ENCODE data around the gene ERC2. TPM values are rescaled to one million over a fixed set of nuclear protein-coding genes. Genes with fewer than 3 reads are reported as not detected.
A peak's percentile ranks its signal among the peaks of the same experiment; 100 is the strongest.

ERC2 gene
- total RNA-seq, 1 donor from 2014 or later: under 0.01 TPM

DNA sequence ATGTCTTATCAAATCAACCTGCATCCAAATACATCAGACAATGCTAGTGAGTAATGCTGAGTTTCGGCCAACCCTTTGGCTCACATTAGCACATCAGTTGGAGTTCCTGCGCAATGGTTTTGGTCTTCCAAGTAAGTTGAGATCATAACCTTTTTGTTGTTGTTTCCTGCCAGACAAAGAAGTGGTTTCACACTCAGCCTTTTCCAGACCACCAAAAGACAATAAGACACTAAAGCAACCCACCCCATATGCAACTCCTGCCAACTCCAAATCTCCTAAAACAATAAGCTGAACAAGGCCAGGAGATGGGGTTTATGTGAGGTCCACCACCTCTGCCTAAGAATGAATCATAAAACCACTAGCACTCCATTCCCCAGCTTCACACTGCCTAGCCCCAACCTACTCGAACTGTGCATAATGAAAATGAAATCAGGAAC lies 177.0 kb downstream of the ERC2 start:
- FAIRE-seq (peak; percentile 47), DNase-seq (ENCODE audit: low read depth) (no peak)
- Histone ChIP-seq H3K36me3 (ENCODE audit: control insufficient read depth, insufficient read depth, low read length) (no peaks in the 10 kb centered on the region), H3K4me3 (ENCODE audit: low read depth, low read length) (no peak overlapping the region), H3K27me3 (ENCODE audit: control insufficient read depth, insufficient read depth, low read length) (no peaks in the 10 kb centered on the region)
- TF ChIP-seq, protein P1, sequence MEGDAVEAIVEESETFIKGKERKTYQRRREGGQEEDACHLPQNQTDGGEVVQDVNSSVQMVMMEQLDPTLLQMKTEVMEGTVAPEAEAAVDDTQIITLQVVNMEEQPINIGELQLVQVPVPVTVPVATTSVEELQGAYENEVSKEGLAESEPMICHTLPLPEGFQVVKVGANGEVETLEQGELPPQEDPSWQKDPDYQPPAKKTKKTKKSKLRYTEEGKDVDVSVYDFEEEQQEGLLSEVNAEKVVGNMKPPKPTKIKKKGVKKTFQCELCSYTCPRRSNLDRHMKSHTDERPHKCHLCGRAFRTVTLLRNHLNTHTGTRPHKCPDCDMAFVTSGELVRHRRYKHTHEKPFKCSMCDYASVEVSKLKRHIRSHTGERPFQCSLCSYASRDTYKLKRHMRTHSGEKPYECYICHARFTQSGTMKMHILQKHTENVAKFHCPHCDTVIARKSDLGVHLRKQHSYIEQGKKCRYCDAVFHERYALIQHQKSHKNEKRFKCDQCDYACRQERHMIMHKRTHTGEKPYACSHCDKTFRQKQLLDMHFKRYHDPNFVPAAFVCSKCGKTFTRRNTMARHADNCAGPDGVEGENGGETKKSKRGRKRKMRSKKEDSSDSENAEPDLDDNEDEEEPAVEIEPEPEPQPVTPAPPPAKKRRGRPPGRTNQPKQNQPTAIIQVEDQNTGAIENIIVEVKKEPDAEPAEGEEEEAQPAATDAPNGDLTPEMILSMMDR (IDR thresholded peaks at IDR 0.05; ENCODE audit: insufficient read depth, low read length, severe bottlenecking): no peak

DNA sequence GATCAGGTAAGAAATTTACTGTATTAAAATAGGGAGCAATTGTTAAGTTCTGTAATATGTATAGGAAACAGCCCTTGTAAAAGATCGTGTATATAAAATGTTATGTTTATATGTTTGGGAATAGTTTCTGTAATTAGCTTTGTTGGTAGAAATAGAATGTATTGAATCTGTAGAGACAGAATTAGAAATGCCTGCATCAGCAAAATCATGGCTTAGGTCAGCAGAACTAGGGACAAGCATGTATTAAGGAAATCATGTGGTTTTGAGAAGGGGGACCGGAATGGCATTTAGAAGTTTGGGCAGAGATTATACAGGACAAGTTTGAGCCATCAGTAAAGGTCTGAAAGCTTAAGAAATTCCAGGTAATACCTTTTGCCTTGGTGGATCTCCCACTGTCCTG lies 177.9 kb downstream of the ERC2 start:
- FAIRE-seq (no peak), DNase-seq (ENCODE audit: low read depth) (no peak)
- Histone ChIP-seq H3K4me3 (ENCODE audit: low read depth, low read length) (no peak overlapping the region), H3K27me3 (ENCODE audit: control insufficient read depth, insufficient read depth, low read length) (no peaks in the 10 kb centered on the region), H3K36me3 (ENCODE audit: control insufficient read depth, insufficient read depth, low read length) (no peaks in the 10 kb centered on the region)
- TF ChIP-seq, protein P1 (IDR thresholded peaks at IDR 0.05; ENCODE audit: insufficient read depth, low read length, severe bottlenecking): no peak

DNA sequence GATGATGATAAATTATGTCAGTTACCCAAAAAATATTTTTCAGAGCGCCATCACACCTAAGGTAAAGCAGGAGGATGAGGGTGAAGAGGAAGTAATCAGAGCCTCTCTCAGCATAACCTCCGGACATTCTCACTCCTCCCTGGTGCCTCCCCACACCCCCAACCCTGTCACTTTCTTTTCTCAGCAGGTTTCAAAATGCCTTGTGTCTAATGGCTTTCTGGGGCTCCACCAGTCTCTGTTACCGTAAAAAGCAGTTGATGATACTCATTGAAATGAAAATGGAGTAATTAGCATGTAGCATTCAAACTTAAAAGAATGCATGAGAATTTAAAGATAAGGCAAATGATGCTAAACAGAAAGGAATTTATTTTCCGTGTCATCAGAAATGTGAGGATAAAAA lies 180.0 kb downstream of the ERC2 start:
- H3K4me3 ChIP-seq (ENCODE audit: low read depth, low read length): no peak overlapping the region
- DNase-seq (ENCODE audit: low read depth): no peak
- no peak for FAIRE-seq
- TF ChIP-seq, protein P1 (IDR thresholded peaks at IDR 0.05; ENCODE audit: insufficient read depth, low read length, severe bottlenecking): no peak
- H3K27me3 ChIP-seq (ENCODE audit: control insufficient read depth, insufficient read depth, low read length): no peaks in the 10 kb centered on the region
- H3K36me3 ChIP-seq (ENCODE audit: control insufficient read depth, insufficient read depth, low read length): no peaks in the 10 kb centered on the region

DNA sequence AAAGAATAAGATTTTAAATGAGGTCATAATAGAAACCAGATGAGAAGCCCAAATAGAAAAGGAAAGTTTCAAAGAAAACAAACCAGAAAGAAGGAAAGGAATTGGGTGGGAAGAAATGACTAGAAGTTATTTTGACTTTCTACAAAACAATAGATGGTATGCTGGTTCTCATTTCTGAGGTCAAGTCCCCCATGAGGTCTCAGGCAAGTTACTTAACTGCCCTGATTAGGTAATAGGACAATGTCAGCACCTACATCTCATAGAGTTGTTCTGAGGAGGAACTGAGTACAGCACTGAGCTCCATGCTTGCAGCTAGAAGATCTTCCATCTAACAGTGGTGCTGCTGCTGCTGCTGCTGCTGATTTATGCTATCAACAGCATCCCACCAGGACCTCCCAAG lies 185.9 kb downstream of the ERC2 start:
- no peak overlapping the region for H3K4me3 ChIP-seq (ENCODE audit: low read depth, low read length)
- DNase-seq (ENCODE audit: low read depth): no peak
- no peaks in the 10 kb centered on the region for H3K27me3 ChIP-seq (ENCODE audit: control insufficient read depth, insufficient read depth, low read length)
- no peaks in the 10 kb centered on the region for H3K36me3 ChIP-seq (ENCODE audit: control insufficient read depth, insufficient read depth, low read length)
- TF ChIP-seq, protein P1 (IDR thresholded peaks at IDR 0.05; ENCODE audit: insufficient read depth, low read length, severe bottlenecking): no peak
- no peak for FAIRE-seq

DNA sequence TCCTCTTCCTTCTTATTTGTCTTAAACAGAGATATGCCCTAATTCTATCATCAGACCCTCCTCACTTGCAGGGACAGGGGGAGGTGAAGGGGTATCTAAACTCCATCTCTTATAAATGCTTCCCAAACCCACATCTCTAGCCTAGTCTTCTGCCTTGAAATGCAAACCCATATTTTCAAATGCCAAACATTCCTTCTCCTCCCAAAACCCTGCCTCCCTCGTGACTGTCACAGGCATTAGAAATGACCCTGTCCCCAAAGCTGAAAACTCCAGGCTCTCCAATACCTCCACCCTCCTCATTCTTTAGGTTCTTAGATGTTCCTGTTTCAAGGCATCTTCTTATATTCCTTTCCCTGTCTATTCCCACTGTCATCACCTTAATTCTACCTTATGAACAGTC lies 191.0 kb downstream of the ERC2 start:
- Histone ChIP-seq H3K4me3 (ENCODE audit: low read depth, low read length) (no peak overlapping the region), H3K27me3 (ENCODE audit: control insufficient read depth, insufficient read depth, low read length) (no peaks in the 10 kb centered on the region), H3K36me3 (ENCODE audit: control insufficient read depth, insufficient read depth, low read length) (no peaks in the 10 kb centered on the region)
- TF ChIP-seq, protein P1 (IDR thresholded peaks at IDR 0.05; ENCODE audit: insufficient read depth, low read length, severe bottlenecking): no peak
- FAIRE-seq (no peak), DNase-seq (ENCODE audit: low read depth) (no peak)

DNA sequence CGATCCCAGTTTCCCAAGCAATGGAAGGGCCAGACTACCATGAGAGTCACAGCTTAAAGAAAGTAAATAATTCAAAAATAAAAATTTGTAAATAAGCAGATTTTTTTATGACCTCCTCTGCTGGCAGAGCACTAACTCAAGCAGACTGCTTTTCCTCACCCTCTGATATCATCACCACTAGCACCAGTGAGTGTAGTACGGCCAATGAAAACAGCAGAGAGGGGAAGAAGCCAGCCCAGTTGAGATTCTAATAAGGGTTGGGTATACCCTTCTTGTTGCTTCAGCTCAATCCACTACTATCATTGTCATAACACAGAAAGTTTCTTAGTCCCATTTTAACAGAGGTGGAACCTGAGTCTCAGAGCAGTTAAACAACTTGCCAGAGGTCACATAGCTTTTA lies 193.1 kb downstream of the ERC2 start:
- TF ChIP-seq, protein P1 (IDR thresholded peaks at IDR 0.05; ENCODE audit: insufficient read depth, low read length, severe bottlenecking): no peak
- no peak for FAIRE-seq
- Histone ChIP-seq H3K4me3 (ENCODE audit: low read depth, low read length) (no peak overlapping the region), H3K36me3 (ENCODE audit: control insufficient read depth, insufficient read depth, low read length) (no peaks in the 10 kb centered on the region), H3K27me3 (ENCODE audit: control insufficient read depth, insufficient read depth, low read length) (no peaks in the 10 kb centered on the region)
- DNase-seq (ENCODE audit: low read depth): no peak
